Smooth muscle cell (in vitro differentiated cells): ENCODE data around the gene AQP1. TPM values are rescaled to one million over a fixed set of nuclear protein-coding genes. Genes with fewer than 3 reads are reported as not detected.

Experiments used
- DNase-seq: peaks from one replicate; lab custom pipeline; 2025; ENCODE audit not compliant: unreplicated experiment; lab: John Stamatoyannopoulos, UW
- H2AFZ ChIP-seq: fragments of 200-600 bp; sonication (generic); 2 replicates; pipeline ENCODE4 v1.6.0; 2016; ENCODE audit warnings: antibody characterized with exemption, low read depth, mild to moderate bottlenecking
- H3F3A ChIP-seq: fragments of 200-600 bp; sonication (generic); 2 replicates; pipeline ENCODE4 v1.6.0; 2017; ENCODE audit warnings: antibody characterized with exemption, low read depth
- H3K27ac ChIP-seq: fragments of 200-600 bp; sonication (generic); 2 replicates; pipeline ENCODE4 v1.5.1; 2016; ENCODE audit warnings: low read depth, mild to moderate bottlenecking
- H3K27me3 ChIP-seq: fragments of 200-600 bp; sonication (generic); 2 replicates; pipeline ENCODE4 v1.6.1; 2016; ENCODE audit warnings: low read depth, mild to moderate bottlenecking
- H3K36me3 ChIP-seq: fragments of 200-600 bp; sonication (generic); 2 replicates; pipeline ENCODE4 v1.5.1; 2016; ENCODE audit warnings: low read depth
- H3K4me1 ChIP-seq: fragments of 200-600 bp; sonication (generic); 2 replicates; pipeline ENCODE4 v1.5.1; 2016; ENCODE audit warnings: low read depth
- H3K4me2 ChIP-seq: fragments of 200-600 bp; sonication (generic); 2 replicates; pipeline ENCODE4 v1.6.0; 2016; ENCODE audit warnings: mild to moderate bottlenecking
- H3K4me3 ChIP-seq: fragments of 200-600 bp; sonication (generic); 2 replicates; pipeline ENCODE4 v1.5.1; 2016; ENCODE audit warnings: mild to moderate bottlenecking
- H3K79me2 ChIP-seq: fragments of 200-600 bp; sonication (generic); 2 replicates; pipeline ENCODE4 v1.6.0; 2016; ENCODE audit warnings: low read depth, mild to moderate bottlenecking
- H3K9ac ChIP-seq: fragments of 200-600 bp; sonication (generic); 2 replicates; pipeline ENCODE4 v1.6.0; 2016; ENCODE audit warnings: low read depth
- H3K9me3 ChIP-seq: fragments of 200-600 bp; sonication (generic); replicated peaks from 2 replicates; pipeline ENCODE4 v1.5.1; 2016; ENCODE audit warnings: low read depth
- H4K20me1 ChIP-seq: fragments of 200-600 bp; sonication (generic); 2 replicates; pipeline ENCODE4 v1.6.0; 2016; ENCODE audit warnings: low read depth
- WGBS: methylation state at CpG from one replicate; pipeline ENCODE4 v1.1.7; 2016; ENCODE audit warnings: low lambda C conversion rate; 5-methylcytosine and 5-hydroxymethylcytosine counted together
- polyA plus RNA-seq: library from polyadenylated mRNA; unstranded; fragments of >200 nt; fragmentation: Nextera tagmentation; extraction: Ambion mirVana; gene quantifications from 2 replicates; pipeline ENCODE4 v1.2.1, GENCODE V29; 2016
- total RNA-seq: library from RNA; depleted of rRNA; stranded (reverse); fragments of >200 nt; gene quantifications from 2 replicates; pipeline ENCODE4 v1.2.3, GENCODE V29; 2014
- TF ChIP-seq, protein P1 (sequence below): fragments of 200-600 bp; sonication (generic); IDR thresholded peaks from 2 replicates; pipeline ENCODE4 v1.5.1; 2017; ENCODE audit warnings: borderline replicate concordance, mild to moderate bottlenecking, antibody characterized with exemption; ENCODE audit not compliant: insufficient read depth, poor library complexity, severe bottlenecking

The AQP1 gene
- total and polyA plus RNA-seq, 2 experiments from 2014 or later = 2,330 to 2,747 TPM

DNA sequence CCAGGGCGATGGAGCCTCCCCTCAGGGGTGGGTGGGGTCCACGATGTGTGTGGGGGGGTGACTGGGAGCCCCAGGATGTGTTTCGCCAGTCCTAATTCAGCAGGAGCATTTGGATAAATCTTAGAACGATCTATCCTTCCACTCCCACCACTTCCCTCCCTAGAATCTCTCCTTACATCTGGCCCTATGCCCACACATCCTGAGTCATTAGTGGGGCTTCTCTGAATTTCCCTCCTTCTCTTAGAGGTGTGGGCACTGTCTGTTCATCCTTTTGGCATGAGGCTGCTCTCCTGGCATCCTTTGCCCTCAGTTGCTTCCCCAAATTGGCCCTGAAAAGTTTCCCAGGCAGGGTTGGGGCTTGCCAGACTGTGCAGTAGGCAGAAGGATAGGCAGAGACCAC, 53.7 kb downstream of the AQP1 start:
- Histone ChIP-seq H3K4me2 (no peak overlapping the region), H3K79me2 (no peaks in the 10 kb centered on the region), H3K9me3 (no peaks in the 10 kb centered on the region), H3K9ac (no peak overlapping the region), H3F3A (no peaks in the 10 kb centered on the region), H3K4me1 (no peaks in the 10 kb centered on the region), H3K27ac (no peak overlapping the region), H2AFZ (no peak overlapping the region), H4K20me1 (no peaks in the 10 kb centered on the region), H3K27me3 (peaks cover 10% of the 10 kb centered on the region), H3K36me3 (no peaks in the 10 kb centered on the region), H3K4me3 (no peak overlapping the region)
- DNase-seq = no peak
- TF ChIP-seq, protein P1, sequence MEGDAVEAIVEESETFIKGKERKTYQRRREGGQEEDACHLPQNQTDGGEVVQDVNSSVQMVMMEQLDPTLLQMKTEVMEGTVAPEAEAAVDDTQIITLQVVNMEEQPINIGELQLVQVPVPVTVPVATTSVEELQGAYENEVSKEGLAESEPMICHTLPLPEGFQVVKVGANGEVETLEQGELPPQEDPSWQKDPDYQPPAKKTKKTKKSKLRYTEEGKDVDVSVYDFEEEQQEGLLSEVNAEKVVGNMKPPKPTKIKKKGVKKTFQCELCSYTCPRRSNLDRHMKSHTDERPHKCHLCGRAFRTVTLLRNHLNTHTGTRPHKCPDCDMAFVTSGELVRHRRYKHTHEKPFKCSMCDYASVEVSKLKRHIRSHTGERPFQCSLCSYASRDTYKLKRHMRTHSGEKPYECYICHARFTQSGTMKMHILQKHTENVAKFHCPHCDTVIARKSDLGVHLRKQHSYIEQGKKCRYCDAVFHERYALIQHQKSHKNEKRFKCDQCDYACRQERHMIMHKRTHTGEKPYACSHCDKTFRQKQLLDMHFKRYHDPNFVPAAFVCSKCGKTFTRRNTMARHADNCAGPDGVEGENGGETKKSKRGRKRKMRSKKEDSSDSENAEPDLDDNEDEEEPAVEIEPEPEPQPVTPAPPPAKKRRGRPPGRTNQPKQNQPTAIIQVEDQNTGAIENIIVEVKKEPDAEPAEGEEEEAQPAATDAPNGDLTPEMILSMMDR = no peak
- 77% methylated on average over 4 of the region's 4 CpGs for WGBS

DNA sequence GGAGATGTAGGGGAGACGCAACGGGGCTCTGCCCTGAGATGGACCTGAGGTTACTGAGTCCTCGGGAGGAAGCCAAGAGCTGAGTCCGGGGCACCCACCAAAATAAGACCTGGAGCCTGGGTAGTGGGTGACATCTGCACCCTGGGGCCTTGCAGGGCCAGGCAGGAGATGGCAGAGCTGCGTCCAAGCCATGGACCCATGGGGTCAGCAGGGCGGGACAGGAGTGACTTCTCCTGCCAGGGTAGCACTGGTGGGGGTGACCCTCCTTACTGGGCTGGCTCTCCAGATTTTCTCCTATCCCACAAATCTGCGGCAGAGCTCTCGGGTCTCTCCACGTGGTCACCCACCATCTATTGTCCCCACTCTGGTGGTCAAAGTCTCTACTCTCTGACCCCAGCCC, 54.2 kb downstream of the AQP1 start:
- peaks cover 16% of the 10 kb centered on the region for H3K27me3 ChIP-seq
- no peak overlapping the region for H3K4me2 ChIP-seq
- TF ChIP-seq, protein P1 = no peak

DNA sequence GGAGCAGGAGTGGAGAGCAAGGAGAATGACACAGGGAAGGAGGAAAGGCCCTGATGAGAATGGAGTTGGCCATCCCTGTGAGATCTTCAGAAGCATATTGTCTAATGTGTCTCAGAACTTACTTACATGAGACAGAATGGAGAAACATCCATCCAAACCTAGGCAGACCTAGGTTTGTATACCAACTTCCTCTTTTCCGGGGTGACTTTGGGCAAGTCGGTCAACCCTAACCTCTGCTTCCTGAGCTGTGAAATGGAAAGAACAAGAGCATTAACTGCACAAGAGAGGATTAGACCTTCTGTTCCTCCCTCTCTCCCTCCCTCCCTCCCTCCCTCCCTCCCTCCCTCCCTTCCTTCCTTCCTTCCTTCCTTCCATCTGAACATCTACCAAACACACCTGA, 56.6 kb downstream of the AQP1 start:
- 97% methylated on average over 2 of the region's 2 CpGs for WGBS
- no peaks in the 10 kb centered on the region for H3K9me3 ChIP-seq
- H3F3A ChIP-seq = no peaks in the 10 kb centered on the region
- H3K27me3 ChIP-seq = peaks cover 21% of the 10 kb centered on the region
- H3K4me3 ChIP-seq = no peak overlapping the region
- no peak overlapping the region for H3K4me2 ChIP-seq
- no peak overlapping the region for H2AFZ ChIP-seq
- no peak for DNase-seq
- H3K36me3 ChIP-seq = no peaks in the 10 kb centered on the region
- H3K27ac ChIP-seq = no peak overlapping the region
- H3K79me2 ChIP-seq = no peaks in the 10 kb centered on the region
- H4K20me1 ChIP-seq = no peaks in the 10 kb centered on the region
- no peak overlapping the region for H3K9ac ChIP-seq
- TF ChIP-seq, protein P1 = no peak
- H3K4me1 ChIP-seq = no peaks in the 10 kb centered on the region

More for the DNA sequence above, 54.2 kb downstream of the AQP1 start:
- Histone ChIP-seq H3K4me3 (no peak overlapping the region), H3K9me3 (no peaks in the 10 kb centered on the region), H3K36me3 (no peaks in the 10 kb centered on the region), H3K27ac (no peak overlapping the region), H3K9ac (no peak overlapping the region), H3K79me2 (no peaks in the 10 kb centered on the region), H4K20me1 (no peaks in the 10 kb centered on the region), H3K4me1 (no peaks in the 10 kb centered on the region), H2AFZ (no peak overlapping the region), H3F3A (no peaks in the 10 kb centered on the region)
- WGBS = 88% methylated on average over 9 of the region's 9 CpGs
- DNase-seq = no peak
